ENCODE results near the gene SLC5A1. TPM values are rescaled to one million over a fixed set of nuclear protein-coding genes. Genes with fewer than 3 reads are reported as not detected.

Gene SLC5A1
- total RNA-seq, 1 donor from 2014 or later: 1.3 TPM

DNA sequence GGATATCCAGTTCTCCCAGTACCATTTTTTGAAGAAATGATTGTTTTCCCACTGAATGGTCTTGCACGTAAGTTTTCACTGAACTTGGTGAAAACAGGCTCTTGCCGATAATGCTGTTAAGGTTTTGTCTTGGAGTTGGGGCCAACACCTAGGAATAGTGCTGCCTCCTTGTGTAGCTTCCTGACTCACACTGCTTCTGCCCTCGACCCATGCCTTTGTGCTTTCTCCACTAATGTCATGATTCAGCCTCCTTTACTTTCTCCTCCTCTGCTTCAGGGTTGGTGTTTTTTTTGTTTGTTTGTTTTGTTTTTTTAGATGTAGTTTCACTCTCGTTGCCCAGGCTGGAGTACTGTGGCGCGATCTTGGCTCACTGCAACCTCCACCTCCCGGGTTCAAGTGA lies 30.2 kb downstream of the SLC5A1 start:
- Histone ChIP-seq H3K4me1 (no peaks in the 10 kb centered on the region), H3K9me3 (no peaks in the 10 kb centered on the region), H3K36me3 (no peaks in the 10 kb centered on the region), H3K27ac (no peak overlapping the region), H3K4me3 (no peak overlapping the region), H3K27me3 (peaks cover 28% of the 10 kb centered on the region)
- TF ChIP-seq, protein P1, sequence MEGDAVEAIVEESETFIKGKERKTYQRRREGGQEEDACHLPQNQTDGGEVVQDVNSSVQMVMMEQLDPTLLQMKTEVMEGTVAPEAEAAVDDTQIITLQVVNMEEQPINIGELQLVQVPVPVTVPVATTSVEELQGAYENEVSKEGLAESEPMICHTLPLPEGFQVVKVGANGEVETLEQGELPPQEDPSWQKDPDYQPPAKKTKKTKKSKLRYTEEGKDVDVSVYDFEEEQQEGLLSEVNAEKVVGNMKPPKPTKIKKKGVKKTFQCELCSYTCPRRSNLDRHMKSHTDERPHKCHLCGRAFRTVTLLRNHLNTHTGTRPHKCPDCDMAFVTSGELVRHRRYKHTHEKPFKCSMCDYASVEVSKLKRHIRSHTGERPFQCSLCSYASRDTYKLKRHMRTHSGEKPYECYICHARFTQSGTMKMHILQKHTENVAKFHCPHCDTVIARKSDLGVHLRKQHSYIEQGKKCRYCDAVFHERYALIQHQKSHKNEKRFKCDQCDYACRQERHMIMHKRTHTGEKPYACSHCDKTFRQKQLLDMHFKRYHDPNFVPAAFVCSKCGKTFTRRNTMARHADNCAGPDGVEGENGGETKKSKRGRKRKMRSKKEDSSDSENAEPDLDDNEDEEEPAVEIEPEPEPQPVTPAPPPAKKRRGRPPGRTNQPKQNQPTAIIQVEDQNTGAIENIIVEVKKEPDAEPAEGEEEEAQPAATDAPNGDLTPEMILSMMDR (IDR thresholded peaks at IDR 0.05): no peak
- intact Hi-C loops (cut with DNase I): no loop called here
- ATAC-seq: no peak
- DNase-seq: no peak

DNA sequence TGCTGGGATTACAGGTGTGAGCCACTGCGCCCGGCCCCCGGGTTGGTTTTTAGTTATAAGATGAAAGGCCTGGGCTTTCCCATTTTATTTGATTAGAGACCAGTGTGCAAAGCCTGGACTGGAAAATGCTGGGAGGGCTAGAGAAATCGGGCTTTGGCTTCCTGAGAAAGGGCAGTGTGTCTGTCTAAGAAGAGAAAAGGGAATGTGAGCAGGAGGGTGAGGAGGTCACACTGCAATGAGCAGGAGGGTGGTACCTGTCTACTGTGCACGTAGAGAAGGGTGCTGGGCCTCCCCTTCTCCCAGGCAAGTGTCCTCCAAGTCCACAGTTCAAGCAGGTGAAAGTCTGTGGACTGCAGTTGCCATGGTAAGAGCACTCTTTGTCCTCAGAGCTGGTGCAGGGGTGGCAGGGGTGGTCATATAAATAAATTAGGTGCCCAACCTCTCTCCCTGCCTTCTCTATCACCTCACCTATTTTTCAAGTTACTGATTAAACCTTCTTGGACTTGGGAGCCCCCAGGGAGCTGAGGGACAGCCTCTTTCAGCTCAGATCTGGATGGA lies 30.8 kb downstream of the SLC5A1 start:
- TF ChIP-seq, protein P1 (IDR thresholded peaks at IDR 0.05): no peak
- ATAC-seq (no peak), DNase-seq (no peak)
- Histone ChIP-seq H3K4me3 (no peak overlapping the region), H3K9me3 (no peaks in the 10 kb centered on the region), H3K4me1 (no peaks in the 10 kb centered on the region), H3K36me3 (no peaks in the 10 kb centered on the region), H3K27ac (no peak overlapping the region), H3K27me3 (peaks cover 28% of the 10 kb centered on the region)
- intact Hi-C loops (cut with DNase I): no loop called here

DNA sequence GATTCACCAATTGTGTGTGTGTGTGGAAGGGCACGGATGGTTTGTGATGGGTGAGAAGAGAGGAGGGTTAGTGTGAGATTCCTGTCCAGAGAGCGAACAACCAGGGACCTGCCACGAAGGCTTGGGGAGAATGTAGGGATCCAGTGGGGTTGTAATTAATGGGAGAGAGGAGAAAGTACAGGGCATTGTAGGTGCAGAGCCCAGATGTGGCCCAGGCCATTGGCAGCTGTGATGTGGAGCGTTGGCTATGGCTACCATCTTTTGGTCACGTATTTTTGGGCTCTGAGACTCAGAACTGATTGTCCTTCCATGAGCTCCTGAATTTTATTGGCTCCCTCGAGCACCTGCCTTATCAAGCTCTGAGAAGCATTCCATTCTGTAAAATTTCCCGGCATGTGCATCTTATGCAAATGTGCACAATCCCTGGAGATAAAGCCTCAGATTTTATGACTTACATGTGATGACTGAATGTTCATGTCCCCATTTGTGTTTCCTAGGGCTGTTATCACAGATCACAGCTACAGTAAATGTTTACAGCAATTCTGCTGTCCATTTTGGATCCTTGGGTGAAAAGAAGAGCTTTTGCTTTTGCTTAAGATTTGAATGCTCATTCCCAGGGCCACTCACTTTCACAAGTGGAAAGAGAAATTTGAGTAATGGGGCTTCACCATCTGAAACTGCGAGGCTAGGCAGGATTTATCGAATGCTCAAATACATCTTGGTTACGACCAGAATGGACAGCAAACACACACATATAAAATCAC lies 33.1 kb downstream of the SLC5A1 start:
- intact Hi-C loops (cut with DNase I): no loop called here
- H3K36me3 ChIP-seq: no peaks in the 10 kb centered on the region
- DNase-seq (no peak), ATAC-seq (no peak)
- H3K4me3 ChIP-seq: no peak overlapping the region
- H3K27ac ChIP-seq: no peak overlapping the region
- no peaks in the 10 kb centered on the region for H3K4me1 ChIP-seq
- no peaks in the 10 kb centered on the region for H3K9me3 ChIP-seq
- TF ChIP-seq, protein P1 (IDR thresholded peaks at IDR 0.05): no peak
- H3K27me3 ChIP-seq: peaks cover 27% of the 10 kb centered on the region

DNA sequence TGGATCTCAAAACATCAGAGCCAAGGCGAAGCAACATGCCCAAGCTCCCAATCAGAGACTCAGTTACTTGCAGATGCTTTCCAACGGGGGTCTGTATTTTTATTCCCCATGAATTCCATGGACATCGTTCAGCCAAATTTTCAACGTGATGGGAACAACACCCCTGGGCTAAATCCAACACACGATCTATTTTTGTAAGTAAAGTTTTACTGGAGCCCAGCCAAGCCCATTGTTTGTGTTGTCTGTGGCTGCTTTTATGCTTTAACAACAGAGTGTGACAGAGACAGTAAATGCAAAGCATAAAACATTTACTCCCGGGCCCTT lies 33.7 kb downstream of the SLC5A1 start:
- no peak overlapping the region for H3K4me3 ChIP-seq
- DNase-seq: no peak
- peaks cover 22% of the 10 kb centered on the region for H3K27me3 ChIP-seq
- ATAC-seq: no peak
- H3K27ac ChIP-seq: no peak overlapping the region
- H3K4me1 ChIP-seq: no peaks in the 10 kb centered on the region
- no peaks in the 10 kb centered on the region for H3K36me3 ChIP-seq
- H3K9me3 ChIP-seq: no peaks in the 10 kb centered on the region
- intact Hi-C loops (cut with DNase I): no loop called here
- TF ChIP-seq, protein P1 (IDR thresholded peaks at IDR 0.05): no peak

DNA sequence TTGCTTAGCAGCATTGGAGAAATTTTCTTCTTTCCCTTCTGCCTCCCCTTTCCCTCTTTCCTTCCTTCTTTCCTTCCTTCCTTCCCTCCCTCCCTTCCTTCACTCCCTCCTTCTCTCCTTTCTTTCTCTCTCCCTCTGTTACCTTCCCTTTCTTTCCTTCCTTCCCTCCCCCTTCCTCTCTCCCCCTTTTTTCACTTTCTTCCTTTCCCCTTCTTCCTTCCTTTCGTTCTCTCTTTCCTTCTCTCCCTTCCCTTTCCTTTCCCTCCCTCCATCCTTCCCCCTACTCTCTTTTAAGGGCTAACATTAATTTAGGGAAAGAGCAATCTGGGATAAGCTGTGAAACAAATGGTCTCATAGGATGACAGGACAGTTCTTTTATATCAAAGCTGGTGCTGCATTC lies 34.1 kb downstream of the SLC5A1 start:
- ATAC-seq: no peak
- no peaks in the 10 kb centered on the region for H3K4me1 ChIP-seq
- H3K27me3 ChIP-seq: peaks cover 22% of the 10 kb centered on the region
- no peaks in the 10 kb centered on the region for H3K9me3 ChIP-seq
- DNase-seq: no peak
- TF ChIP-seq, protein P1 (IDR thresholded peaks at IDR 0.05): no peak
- H3K36me3 ChIP-seq: no peaks in the 10 kb centered on the region
- H3K27ac ChIP-seq: no peak overlapping the region
- intact Hi-C loops (cut with DNase I): no loop called here
- no peak overlapping the region for H3K4me3 ChIP-seq

Measured in upper lobe of right lung (tissue), 1 donor.